T47D (cell line): Measurements from ENCODE around the gene GBP1.
"Not testable (repeated sequence)": the region's sequence is repeated elsewhere in the genome, so short reads cannot be mapped to it uniquely, and the experiment has no call there.

Experiments used
- DNase-seq, 2 experiments: peaks; one replicate each; pipeline versions ENCODE4 v3.0.0 to v3.0.0-alpha.2; 2011 to 2012; ENCODE audit warnings: low read depth in 1 of 2, low spot score in 1 of 2
- JUND ChIP-seq: IDR thresholded peaks from 2 replicates; pipeline ENCODE4 v1.6.1; 2012; ENCODE audit warnings: low read depth
- in situ Hi-C: cut with HindIII; loops from 2 replicates; pipeline ENCODE4 v1.10.0; 2016; ENCODE audit warnings: low sequenced_read_pairs, low pct_unique_long_range_greater_than_20kb

GBP1 gene

GRCh38 chr1:89022167-89022959 is 42.6 kb downstream of the GBP1 start, which contains the start of gene GBP3:
TSS of gene GBP3 (minus strand) at chr1:89022866. CDS start at chr1:89020721, 2,145 bp downstream.
- peak in 1 of 2 experiments; percentile 29 for DNase-seq
- in situ Hi-C loops = no loop called here
- TF ChIP-seq JUND = no peak

GRCh38 chr1:89018318-89018717 is 46.7 kb downstream of the GBP1 start:
- in situ Hi-C loops = not testable (repeated sequence)
- DNase-seq = peak in 1 of 2 experiments; percentile 24

- TF ChIP-seq JUND = no peak
- in situ Hi-C loops = no loop called here
- DNase-seq = no peak
Measured at GRCh38 chr1:89008511-89008910, 56.5 kb downstream of the GBP1 start.

GRCh38 chr1:89005286-89006151 is 59.5 kb downstream of the GBP1 start:
- in situ Hi-C loops = no loop called here
- DNase-seq = no peak
- TF ChIP-seq JUND = no peak
